T-helper 2 cell treated with Interferon-gamma antibody and Interleukin-4, amounts not matched to agents 5 μg/mL and 100 μg/mL, for 36 hours (primary cell): ENCODE results near the gene TRPM7.
"Not testable (repeated sequence)": the region's sequence is repeated elsewhere in the genome, so short reads cannot be mapped to it uniquely, and the experiment has no call there.

ENCODE experiments used
- DNase-seq: peaks from one replicate; pipeline ENCODE4 v3.0.0; 2021; ENCODE audit warnings: low spot score
- H3K27ac Mint-ChIP-seq: one replicate; pipeline ENCODE4 v1.8.0; 2021; ENCODE audit warnings: mild to moderate bottlenecking, mixed read lengths
- H3K27me3 Mint-ChIP-seq: one replicate; pipeline ENCODE4 v1.8.0; 2021; ENCODE audit warnings: low read depth, mixed read lengths
- H3K36me3 Mint-ChIP-seq: one replicate; pipeline ENCODE4 v1.8.0; 2021; ENCODE audit warnings: low read depth, mixed read lengths
- H3K4me1 Mint-ChIP-seq: one replicate; pipeline ENCODE4 v1.8.0; 2021; ENCODE audit warnings: low read depth, mixed read lengths
- H3K4me3 Mint-ChIP-seq: one replicate; pipeline ENCODE4 v1.8.0; 2022; ENCODE audit warnings: mild to moderate bottlenecking, moderate library complexity, mixed read lengths
- H3K9me3 Mint-ChIP-seq: one replicate; pipeline ENCODE4 v1.8.0; 2021; ENCODE audit warnings: mixed read lengths

TRPM7 gene

GRCh38 chr15:50573842-50574241 is 112.8 kb downstream of the TRPM7 start:
- H3K4me3 Mint-ChIP-seq, H3K4me1 Mint-ChIP-seq, H3K9me3 Mint-ChIP-seq, DNase-seq, H3K27ac Mint-ChIP-seq, H3K27me3 Mint-ChIP-seq: not testable (repeated sequence)
- peaks cover 44% of the 10 kb centered on the region for H3K36me3 Mint-ChIP-seq

- peak overlapping the region; percentile 78 for H3K27ac Mint-ChIP-seq
- H3K4me1 Mint-ChIP-seq: peaks cover 21% of the 10 kb centered on the region
- H3K4me3 Mint-ChIP-seq: no peak overlapping the region
- H3K9me3 Mint-ChIP-seq: no peaks in the 10 kb centered on the region
- H3K36me3 Mint-ChIP-seq: peaks cover 56% of the 10 kb centered on the region
- no peaks in the 10 kb centered on the region for H3K27me3 Mint-ChIP-seq
- DNase-seq: no peak
Measured at GRCh38 chr15:50563756-50564155, 122.8 kb downstream of the TRPM7 start.

- peaks cover 53% of the 10 kb centered on the region for H3K36me3 Mint-ChIP-seq
- peaks cover 21% of the 10 kb centered on the region for H3K4me1 Mint-ChIP-seq
- peak overlapping the region; percentile 51 for H3K4me3 Mint-ChIP-seq
- no peaks in the 10 kb centered on the region for H3K9me3 Mint-ChIP-seq
- peak overlapping the region; percentile 78 for H3K27ac Mint-ChIP-seq
- no peaks in the 10 kb centered on the region for H3K27me3 Mint-ChIP-seq
- peak; percentile 51 for DNase-seq
Measured at GRCh38 chr15:50562735-50563640, 123.6 kb downstream of the TRPM7 start.

GRCh38 chr15:50558012-50558411 is 128.6 kb downstream of the TRPM7 start:
- Mint-ChIP-seq H3K27me3 (no peaks in the 10 kb centered on the region), H3K36me3 (peaks cover 49% of the 10 kb centered on the region), H3K9me3 (no peaks in the 10 kb centered on the region), H3K27ac (no peak overlapping the region), H3K4me1 (peaks cover 29% of the 10 kb centered on the region), H3K4me3 (no peak overlapping the region)
- no peak for DNase-seq

- DNase-seq: no peak
- H3K27me3 Mint-ChIP-seq: no peaks in the 10 kb centered on the region
- peaks cover 22% of the 10 kb centered on the region for H3K4me1 Mint-ChIP-seq
- no peaks in the 10 kb centered on the region for H3K9me3 Mint-ChIP-seq
- peaks cover 43% of the 10 kb centered on the region for H3K36me3 Mint-ChIP-seq
- peak overlapping the region; percentile 60 for H3K27ac Mint-ChIP-seq
- H3K4me3 Mint-ChIP-seq: peak overlapping the region; percentile 10
Measured at GRCh38 chr15:50556642-50557371, 129.8 kb downstream of the TRPM7 start.

GRCh38 chr15:50552238-50552637 is 134.4 kb downstream of the TRPM7 start:
- H3K4me3 Mint-ChIP-seq: no peak overlapping the region
- no peaks in the 10 kb centered on the region for H3K27me3 Mint-ChIP-seq
- no peak overlapping the region for H3K27ac Mint-ChIP-seq
- H3K9me3 Mint-ChIP-seq: no peaks in the 10 kb centered on the region
- no peak for DNase-seq
- H3K36me3 Mint-ChIP-seq: peaks cover 21% of the 10 kb centered on the region
- peaks cover 18% of the 10 kb centered on the region for H3K4me1 Mint-ChIP-seq

- H3K36me3 Mint-ChIP-seq: peaks cover 8% of the 10 kb centered on the region
- H3K4me1 Mint-ChIP-seq: peaks cover 17% of the 10 kb centered on the region
- no peak for DNase-seq
- no peak overlapping the region for H3K4me3 Mint-ChIP-seq
- no peaks in the 10 kb centered on the region for H3K27me3 Mint-ChIP-seq
- H3K27ac Mint-ChIP-seq: no peak overlapping the region
- H3K9me3 Mint-ChIP-seq: no peaks in the 10 kb centered on the region
Measured at GRCh38 chr15:50549326-50549725, 137.3 kb downstream of the TRPM7 start.

GRCh38 chr15:50546566-50546965 is 140.0 kb downstream of the TRPM7 start, which contains the start of gene USP50:
TSS of gene USP50 (minus strand) at chr15:50546666. CDS start at chr15:50546525, 141 bp downstream.
- H3K27me3 Mint-ChIP-seq: peaks cover 2% of the 10 kb centered on the region
- H3K27ac Mint-ChIP-seq: no peak within 1 kb of the TSS
- H3K4me3 Mint-ChIP-seq: no peak within 1 kb of the TSS
- H3K9me3 Mint-ChIP-seq: no peaks in the 10 kb centered on the region
- peaks cover 13% of the 10 kb centered on the region for H3K4me1 Mint-ChIP-seq
- DNase-seq: no peak
- H3K36me3 Mint-ChIP-seq: no peaks in the 10 kb centered on the region

- Mint-ChIP-seq H3K9me3 (no peaks in the 10 kb centered on the region), H3K27ac (no peak overlapping the region), H3K36me3 (no peaks in the 10 kb centered on the region), H3K27me3 (peaks cover 5% of the 10 kb centered on the region), H3K4me1 (peaks cover 13% of the 10 kb centered on the region), H3K4me3 (no peak overlapping the region)
- DNase-seq: no peak
Measured at GRCh38 chr15:50544368-50544767, 142.2 kb downstream of the TRPM7 start.

- H3K27me3 Mint-ChIP-seq: peaks cover 5% of the 10 kb centered on the region
- no peak for DNase-seq
Measured at GRCh38 chr15:50543556-50543955, 143.0 kb downstream of the TRPM7 start.

GRCh38 chr15:50542887-50543210 is 143.7 kb downstream of the TRPM7 start:
- no peak overlapping the region for H3K27ac Mint-ChIP-seq
- peaks cover 13% of the 10 kb centered on the region for H3K4me1 Mint-ChIP-seq
- no peak for DNase-seq
- H3K36me3 Mint-ChIP-seq: no peaks in the 10 kb centered on the region
- no peaks in the 10 kb centered on the region for H3K9me3 Mint-ChIP-seq
- H3K27me3 Mint-ChIP-seq: peaks cover 5% of the 10 kb centered on the region
- H3K4me3 Mint-ChIP-seq: no peak overlapping the region

More at GRCh38 chr15:50543556-50543955, 143.0 kb downstream of the TRPM7 start:
- Mint-ChIP-seq H3K4me1 (peaks cover 13% of the 10 kb centered on the region), H3K4me3 (no peak overlapping the region), H3K27ac (no peak overlapping the region), H3K36me3 (no peaks in the 10 kb centered on the region), H3K9me3 (no peaks in the 10 kb centered on the region)

GRCh38 chr15:50531766-50532165 is 154.8 kb downstream of the TRPM7 start:
- Mint-ChIP-seq H3K27me3 (no peaks in the 10 kb centered on the region), H3K27ac (no peak overlapping the region), H3K4me3 (no peak overlapping the region), H3K36me3 (no peaks in the 10 kb centered on the region), H3K4me1 (peaks cover 7% of the 10 kb centered on the region), H3K9me3 (no peaks in the 10 kb centered on the region)
- no peak for DNase-seq

- Mint-ChIP-seq H3K4me1 (peaks cover 7% of the 10 kb centered on the region), H3K9me3 (no peaks in the 10 kb centered on the region), H3K36me3 (no peaks in the 10 kb centered on the region), H3K27ac (no peak overlapping the region), H3K4me3 (no peak overlapping the region), H3K27me3 (no peaks in the 10 kb centered on the region)
- DNase-seq: no peak
Measured at GRCh38 chr15:50531163-50531562, 155.4 kb downstream of the TRPM7 start.

GRCh38 chr15:50523851-50524251 is 162.7 kb downstream of the TRPM7 start:
- Mint-ChIP-seq H3K4me1 (no peaks in the 10 kb centered on the region), H3K9me3 (no peaks in the 10 kb centered on the region), H3K36me3 (no peaks in the 10 kb centered on the region), H3K27ac (no peak overlapping the region), H3K4me3 (no peak overlapping the region), H3K27me3 (no peaks in the 10 kb centered on the region)
- no peak for DNase-seq
